Hepatocyte (in vitro differentiated cells): ENCODE measurements around the gene STX4.

ENCODE experiments used
- EZH2 ChIP-seq: fragments of 200-600 bp; sonication (generic); IDR thresholded peaks from 2 replicates; pipeline ENCODE4 v1.6.1; 2016; ENCODE audit warnings: antibody characterized with exemption, mild to moderate bottlenecking, borderline replicate concordance
- EZH2phosphoT487 ChIP-seq: fragments of 200-600 bp; sonication (generic); IDR thresholded peaks from one replicate; pipeline ENCODE4 v1.6.1; 2018; ENCODE audit warnings: antibody characterized with exemption, mild to moderate bottlenecking, low read depth, moderate library complexity; ENCODE audit not compliant: unreplicated experiment, severe bottlenecking
- TF ChIP-seq, protein P1 (sequence below): fragments of 200-600 bp; sonication (generic); IDR thresholded peaks from 2 replicates; pipeline ENCODE4 v1.5.1; 2016; ENCODE audit warnings: antibody characterized with exemption, mild to moderate bottlenecking; ENCODE audit not compliant: poor library complexity

DNA sequence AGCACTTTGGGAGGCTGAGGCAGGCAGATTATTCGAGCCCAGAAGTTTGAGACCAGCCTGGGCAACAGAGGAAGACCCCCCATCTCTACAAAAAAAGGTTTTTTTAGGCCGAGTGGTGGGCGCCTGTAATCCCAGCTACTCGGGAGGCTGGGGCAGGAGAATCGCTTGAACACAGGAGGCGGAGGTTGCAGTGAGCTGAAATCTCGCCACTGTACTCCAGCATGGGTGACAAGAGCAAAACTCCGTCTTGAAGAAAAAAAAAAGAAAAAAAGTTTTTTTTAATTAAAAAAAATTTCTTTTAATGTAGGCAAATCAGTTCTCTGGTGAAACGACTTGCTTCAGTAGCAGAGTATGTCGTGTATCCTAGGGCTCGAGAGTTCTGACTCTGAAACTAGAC, 37.4 kb upstream of the STX4 start:
- no peak for TF ChIP-seq EZH2
- TF ChIP-seq, protein P1, sequence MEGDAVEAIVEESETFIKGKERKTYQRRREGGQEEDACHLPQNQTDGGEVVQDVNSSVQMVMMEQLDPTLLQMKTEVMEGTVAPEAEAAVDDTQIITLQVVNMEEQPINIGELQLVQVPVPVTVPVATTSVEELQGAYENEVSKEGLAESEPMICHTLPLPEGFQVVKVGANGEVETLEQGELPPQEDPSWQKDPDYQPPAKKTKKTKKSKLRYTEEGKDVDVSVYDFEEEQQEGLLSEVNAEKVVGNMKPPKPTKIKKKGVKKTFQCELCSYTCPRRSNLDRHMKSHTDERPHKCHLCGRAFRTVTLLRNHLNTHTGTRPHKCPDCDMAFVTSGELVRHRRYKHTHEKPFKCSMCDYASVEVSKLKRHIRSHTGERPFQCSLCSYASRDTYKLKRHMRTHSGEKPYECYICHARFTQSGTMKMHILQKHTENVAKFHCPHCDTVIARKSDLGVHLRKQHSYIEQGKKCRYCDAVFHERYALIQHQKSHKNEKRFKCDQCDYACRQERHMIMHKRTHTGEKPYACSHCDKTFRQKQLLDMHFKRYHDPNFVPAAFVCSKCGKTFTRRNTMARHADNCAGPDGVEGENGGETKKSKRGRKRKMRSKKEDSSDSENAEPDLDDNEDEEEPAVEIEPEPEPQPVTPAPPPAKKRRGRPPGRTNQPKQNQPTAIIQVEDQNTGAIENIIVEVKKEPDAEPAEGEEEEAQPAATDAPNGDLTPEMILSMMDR: no peak
- no peak for TF ChIP-seq EZH2phosphoT487
